Left lung (tissue), 10 donors: ENCODE measurements around the gene ZNF536. TPM values are rescaled to one million over a fixed set of nuclear protein-coding genes. Genes with fewer than 3 reads are reported as not detected.

Source experiments
- ATAC-seq: fragments of 200-7000 bp; cut with Tn5 transposase; one replicate; pipeline ENCODE4 v1.9.1; 2020; ENCODE audit warnings: moderate library complexity
- DNase-seq, 4 donors: peaks; one replicate each; pipeline ENCODE4 v3.0.0-alpha.2; 2013 to 2020
- H3K27ac ChIP-seq, 2 donors: fragments of 200-600 bp; sonication (generic) in 1 of 2; one replicate each; pipeline versions ENCODE4 v1.5.0 to v1.8.0; 2020 to 2021
- H3K27me3 ChIP-seq, 2 donors: fragments of 200-600 bp; sonication (generic) in 1 of 2; one replicate each; pipeline versions ENCODE4 v1.5.0 to v1.8.0; 2020 to 2021
- H3K36me3 ChIP-seq, 2 donors: fragments of 200-600 bp; sonication (generic) in 1 of 2; one replicate each; pipeline versions ENCODE4 v1.5.0 to v1.8.0; 2020 to 2021
- H3K4me1 ChIP-seq, 2 donors: fragments of 200-600 bp; one replicate each; pipeline ENCODE4 v1.8.0; 2021
- H3K4me3 ChIP-seq, 2 donors: fragments of 200-600 bp; sonication (generic) in 1 of 2; one replicate each; pipeline versions ENCODE4 v1.5.0 to v1.8.0; 2020 to 2021; ENCODE audit warnings: mild to moderate bottlenecking in 1 of 2
- H3K9me3 ChIP-seq, 2 donors: fragments of 200-600 bp; sonication (generic) in 1 of 2; one replicate each; pipeline versions ENCODE4 v1.5.0 to v1.8.0; 2020 to 2021
- intact Hi-C, 2 donors: fragments of 100-400 bp; cut with DNase I; formaldehyde crosslinking; loops; one replicate each; pipeline versions ENCODE4 v1.11.2 to v1.14.2; 2022
- polyA plus RNA-seq, 6 donors: library from polyadenylated mRNA; unstranded; fragments of 120-200 nt; gene quantifications; one replicate each; pipeline ENCODE4 v1.2.1, GENCODE V29; 2013; ENCODE audit not compliant: insufficient read length in 6 of 6
- total RNA-seq, 2 donors: library from RNA; stranded (reverse); fragmentation: NEBNext Ultra II Directional; extraction: Animal tissue kit (Norgen Biotek cat#: 25700); gene quantifications; one replicate each; pipeline ENCODE4 v1.2.1, GENCODE V29; 2021
- TF ChIP-seq, protein P1 (sequence below), 2 donors: fragments of 200-600 bp; sonication (generic) in 1 of 2; IDR thresholded peaks; one replicate each; pipeline versions ENCODE4 v1.5.0 to v1.8.0; 2021; ENCODE audit warnings: antibody characterized with exemption in 2 of 2
- donor health status: DM: no; HTN: yes; CAD: no.
- donor health status: DM: no; HTN: no; CAD: no.

ZNF536 gene
- total and polyA plus RNA-seq, 8 donors: 0.50 to 6.5 (median 3.6) TPM

DNA sequence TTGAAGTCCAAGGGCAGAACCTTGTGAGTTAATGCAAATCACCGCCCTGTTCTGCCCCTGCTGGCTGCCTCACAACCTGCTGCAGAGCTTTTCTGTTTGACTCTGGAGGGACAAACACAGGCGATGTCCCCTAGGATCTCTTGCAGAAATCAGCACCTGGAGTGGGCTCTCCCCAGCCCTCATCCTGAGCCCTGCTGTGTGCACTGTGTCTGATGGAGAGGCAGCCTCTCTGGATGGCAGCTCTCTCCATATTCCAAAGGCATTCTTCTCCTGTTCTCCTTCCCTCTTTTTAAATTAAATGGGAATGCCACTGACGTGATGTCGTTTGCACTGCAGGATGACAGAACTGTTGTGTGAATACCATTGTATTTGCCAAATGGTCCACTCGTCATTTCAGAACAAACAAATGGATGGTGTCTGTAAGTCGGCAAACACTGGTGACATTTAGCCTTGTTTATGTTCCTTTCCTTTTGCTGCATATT is 184.1 kb downstream of the ZNF536 start:
- intact Hi-C loops: no loop called here

DNA sequence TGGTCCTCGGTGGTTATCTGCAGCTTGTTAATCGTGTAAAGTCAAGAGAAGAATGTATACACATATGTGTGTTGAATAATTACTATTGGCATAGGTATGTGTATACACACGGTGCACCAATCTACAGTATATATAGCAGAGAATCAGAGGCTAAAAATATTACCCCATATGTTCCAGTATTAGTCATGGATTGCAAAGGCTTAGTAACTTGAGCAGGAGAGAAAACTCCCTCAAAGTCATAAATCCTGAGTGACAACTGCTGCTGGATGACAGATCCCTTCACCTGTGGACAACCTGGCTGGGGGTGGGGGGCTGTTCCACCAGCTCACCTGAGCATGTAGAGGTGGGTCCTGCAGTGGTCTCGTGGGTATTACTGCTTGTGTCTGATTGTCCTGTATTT is 185.0 kb downstream of the ZNF536 start:
- Histone ChIP-seq H3K27me3 (peaks cover 0 to 42% of the 10 kb centered on the region in 2 donors), H3K4me3 (no peak overlapping the region), H3K36me3 (no peaks in the 10 kb centered on the region), H3K9me3 (no peaks in the 10 kb centered on the region), H3K4me1 (no peaks in the 10 kb centered on the region), H3K27ac (no peak overlapping the region)
- DNase-seq: no peak
- no peak for ATAC-seq
- intact Hi-C loops: no loop called here
- TF ChIP-seq, protein P1, sequence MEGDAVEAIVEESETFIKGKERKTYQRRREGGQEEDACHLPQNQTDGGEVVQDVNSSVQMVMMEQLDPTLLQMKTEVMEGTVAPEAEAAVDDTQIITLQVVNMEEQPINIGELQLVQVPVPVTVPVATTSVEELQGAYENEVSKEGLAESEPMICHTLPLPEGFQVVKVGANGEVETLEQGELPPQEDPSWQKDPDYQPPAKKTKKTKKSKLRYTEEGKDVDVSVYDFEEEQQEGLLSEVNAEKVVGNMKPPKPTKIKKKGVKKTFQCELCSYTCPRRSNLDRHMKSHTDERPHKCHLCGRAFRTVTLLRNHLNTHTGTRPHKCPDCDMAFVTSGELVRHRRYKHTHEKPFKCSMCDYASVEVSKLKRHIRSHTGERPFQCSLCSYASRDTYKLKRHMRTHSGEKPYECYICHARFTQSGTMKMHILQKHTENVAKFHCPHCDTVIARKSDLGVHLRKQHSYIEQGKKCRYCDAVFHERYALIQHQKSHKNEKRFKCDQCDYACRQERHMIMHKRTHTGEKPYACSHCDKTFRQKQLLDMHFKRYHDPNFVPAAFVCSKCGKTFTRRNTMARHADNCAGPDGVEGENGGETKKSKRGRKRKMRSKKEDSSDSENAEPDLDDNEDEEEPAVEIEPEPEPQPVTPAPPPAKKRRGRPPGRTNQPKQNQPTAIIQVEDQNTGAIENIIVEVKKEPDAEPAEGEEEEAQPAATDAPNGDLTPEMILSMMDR (IDR thresholded peaks at IDR 0.05): no peak

More for the DNA sequence above, 184.1 kb downstream of the ZNF536 start:
- Histone ChIP-seq H3K4me3 (no peak overlapping the region), H3K4me1 (no peaks in the 10 kb centered on the region), H3K27ac (no peak overlapping the region), H3K9me3 (no peaks in the 10 kb centered on the region), H3K27me3 (peaks cover 0 to 38% of the 10 kb centered on the region in 2 donors), H3K36me3 (no peaks in the 10 kb centered on the region)
- TF ChIP-seq, protein P1 (IDR thresholded peaks at IDR 0.05): no peak
- ATAC-seq (no peak), DNase-seq (no peak)

DNA sequence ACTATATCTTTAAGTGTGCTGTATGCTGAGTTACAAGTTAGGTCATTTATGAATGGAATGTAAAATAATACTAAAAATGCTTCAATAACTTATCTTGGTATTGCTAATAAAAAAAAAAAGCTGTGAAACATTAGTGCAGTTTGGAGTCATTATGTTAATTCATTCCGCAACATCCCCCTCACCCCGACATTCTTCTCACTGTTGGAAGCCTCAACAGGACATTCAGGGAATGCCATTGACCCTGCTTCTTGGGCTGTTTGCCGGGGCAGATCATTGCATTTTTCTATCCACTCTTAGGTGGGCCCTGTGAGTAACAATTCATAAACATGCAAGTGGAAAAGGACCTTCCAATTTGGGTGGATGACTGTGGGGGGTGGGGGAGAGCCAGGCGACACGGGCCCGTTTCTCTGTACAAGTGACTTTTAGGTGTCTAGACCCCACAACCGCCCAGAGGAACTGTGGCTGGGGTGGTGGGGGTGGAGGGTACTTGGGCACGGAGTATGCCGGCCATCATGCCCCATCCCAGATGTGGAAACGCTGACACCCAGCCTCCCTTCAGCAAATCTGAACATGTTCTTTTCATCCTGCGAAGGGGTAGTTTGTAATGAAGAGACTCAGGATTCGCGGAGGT is 185.9 kb downstream of the ZNF536 start:
- Histone ChIP-seq H3K4me1 (no peaks in the 10 kb centered on the region), H3K27me3 (peaks cover 0 to 42% of the 10 kb centered on the region in 2 donors), H3K27ac (no peak overlapping the region), H3K4me3 (no peak overlapping the region), H3K36me3 (no peaks in the 10 kb centered on the region), H3K9me3 (no peaks in the 10 kb centered on the region)
- TF ChIP-seq, protein P1 (IDR thresholded peaks at IDR 0.05): no peak
- intact Hi-C loops: no loop called here
- DNase-seq: no peak
- ATAC-seq: no peak

DNA sequence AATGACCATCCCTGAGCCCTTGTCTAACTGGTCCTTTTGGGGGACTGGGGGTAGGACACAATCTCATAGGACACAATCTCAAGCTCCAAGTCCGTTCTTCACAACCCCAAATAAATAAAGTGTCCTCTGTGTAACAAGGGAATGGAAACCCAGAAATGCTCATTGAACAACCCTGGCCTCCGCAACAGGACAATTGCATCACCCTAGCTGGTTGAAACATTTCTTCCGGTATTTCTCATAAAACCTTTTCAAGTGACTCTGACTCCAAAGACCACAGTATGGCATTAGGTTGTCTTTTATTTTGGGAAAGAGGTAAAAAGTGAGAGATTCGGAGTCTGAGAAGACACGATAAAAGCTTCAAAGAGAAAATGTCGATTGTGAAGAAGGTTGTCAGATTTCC is 186.6 kb downstream of the ZNF536 start:
- peaks cover 0 to 42% of the 10 kb centered on the region in 2 donors for H3K27me3 ChIP-seq
- DNase-seq (no peak), ATAC-seq (no peak)
- H3K9me3 ChIP-seq: no peaks in the 10 kb centered on the region
- intact Hi-C loops: no loop called here
- H3K36me3 ChIP-seq: no peaks in the 10 kb centered on the region
- TF ChIP-seq, protein P1 (IDR thresholded peaks at IDR 0.05): no peak
- no peaks in the 10 kb centered on the region for H3K4me1 ChIP-seq
- no peak overlapping the region for H3K27ac ChIP-seq
- no peak overlapping the region for H3K4me3 ChIP-seq

DNA sequence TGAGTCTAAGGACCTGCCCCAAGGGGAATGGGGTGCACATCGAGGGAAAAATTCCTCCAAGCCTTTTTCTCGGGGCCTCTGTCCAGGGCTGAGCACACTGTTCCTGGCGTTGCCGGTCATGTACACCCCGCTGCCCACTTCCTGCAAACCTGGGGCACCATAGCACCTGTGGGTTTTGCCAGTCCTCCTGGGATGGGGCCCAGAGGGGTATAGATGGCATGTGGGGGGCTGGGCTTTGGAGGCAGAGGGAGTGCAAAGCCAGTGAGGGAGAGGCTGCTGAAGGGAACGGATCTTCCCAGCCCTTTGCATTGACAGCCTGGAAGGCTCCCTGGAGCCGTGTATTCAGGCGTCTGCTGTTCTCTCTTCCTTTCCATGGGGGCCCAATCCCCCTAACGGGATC is 187.3 kb downstream of the ZNF536 start:
- Histone ChIP-seq H3K27ac (no peak overlapping the region), H3K4me3 (no peak overlapping the region), H3K36me3 (no peaks in the 10 kb centered on the region), H3K4me1 (no peaks in the 10 kb centered on the region), H3K27me3 (peaks cover 0 to 41% of the 10 kb centered on the region in 2 donors), H3K9me3 (no peaks in the 10 kb centered on the region)
- DNase-seq (no peak), ATAC-seq (no peak)
- intact Hi-C loops: no loop called here
- TF ChIP-seq, protein P1 (IDR thresholded peaks at IDR 0.05): no peak
